Adrenal gland (tissue), 12 donors: Measurements from ENCODE around the gene DHFR. TPM values are rescaled to one million over a fixed set of nuclear protein-coding genes. Genes with fewer than 3 reads are reported as not detected.

Experiments used
- DNase-seq, 7 donors: peaks; one replicate each; pipeline ENCODE4 v3.0.0-alpha.2; 2019 to 2020
- H3K27ac ChIP-seq, 5 donors: fragments of 200-600 bp; sonication (generic) in 4 of 5; 1 replicate in 3 of 5; 2 replicates in 2 of 5; pipeline versions ENCODE4 v1.5.1 to v1.8.0; 2016 to 2020; ENCODE audit warnings: mild to moderate bottlenecking in 1 of 5
- H3K27me3 ChIP-seq: fragments of 200-600 bp; 2 replicates; pipeline ENCODE4 v1.8.0; 2021
- H3K36me3 ChIP-seq, 2 donors: fragments of 200-600 bp; replicated peaks in 1 of 2; 1 replicate in 1 of 2; 2 replicates in 1 of 2; pipeline versions ENCODE4 v1.5.1 to v1.8.0; 2018 to 2022
- H3K4me1 ChIP-seq, 2 donors: fragments of 200-600 bp; replicated peaks in 1 of 2; 1 replicate in 1 of 2; 2 replicates in 1 of 2; pipeline versions ENCODE4 v1.5.1 to v1.8.0; 2018 to 2021
- H3K4me3 ChIP-seq, 4 donors: fragments of 200-600 bp; sonication (generic) in 3 of 4; one replicate each; pipeline ENCODE4 v1.5.1; 2016 to 2018
- H3K9me3 ChIP-seq, 3 donors: fragments of 200-600 bp; sonication (generic) in 1 of 3; replicated peaks in 1 of 3; 1 replicate in 2 of 3; 2 replicates in 1 of 3; pipeline versions ENCODE4 v1.5.1 to v1.8.0; 2016 to 2021
- CTCF ChIP-seq, 6 experiments: fragments of 450-650 bp in 4 of 6; fragments of 200-600 bp in 2 of 6; sonication (generic) in 1 of 6; IDR thresholded peaks; 1 replicate in 5 of 6; 2 replicates in 1 of 6; pipeline versions ENCODE4 v1.5.1 to v1.8.0; 2016 to 2021; ENCODE audit warnings: antibody characterized with exemption in 6 of 6, mild to moderate bottlenecking in 2 of 6, moderate library complexity in 1 of 6
- POLR2A ChIP-seq, 2 donors: fragments of 450-650 bp; IDR thresholded peaks; one replicate each; pipeline ENCODE4 v1.6.1; 2017; ENCODE audit warnings: antibody characterized with exemption in 2 of 2, mild to moderate bottlenecking in 2 of 2, moderate library complexity in 1 of 2
- WGBS, 4 donors: extraction: QIAGEN DNeasy Blood & Tissue Kit in 2 of 4; methylation state at CpG; one replicate each; pipeline versions ENCODE4 v1.1.5 to v1.1.7; 2013 to 2017; 5-methylcytosine and 5-hydroxymethylcytosine counted together
- intact Hi-C, 2 donors: fragments of 100-400 bp; cut with DNase I; formaldehyde crosslinking; loops; one replicate each; pipeline versions ENCODE4 v1.14.1 to v1.15.0; 2022 to 2023
- polyA plus RNA-seq, 3 donors: library from polyadenylated mRNA; stranded (reverse); fragments of 200-250 nt in 2 of 3; fragments of 350-450 nt in 1 of 3; fragmentation: Illumina TruSeq in 1 of 3; extraction: RNeasy Lipid Tissue Mini Kit (QIAGEN cat#74804) in 1 of 3; gene quantifications; one replicate each; pipeline ENCODE4 v1.2.3, GENCODE V29; 2013 to 2014
- total RNA-seq, 9 donors: library from RNA; depleted of rRNA in 4 of 9; stranded (reverse); fragments of >200 nt in 4 of 9; fragments of 120-200 nt in 1 of 9; fragmentation: NEBNext Ultra II Directional in 1 of 9; extraction: Animal tissue kit (Norgen Biotek cat#: 25700) in 1 of 9; gene quantifications; one replicate each; pipeline versions ENCODE4 v1.1.0 to v1.2.4, GENCODE V29; 2013 to 2023
- donor health status: healthy with polysubstance abuse.
- donor health status: Bipolar disorder and iron deficiency.
- donor health status: DM: yes; HTN: yes; CAD: no.
- donor health status: DM: no; HTN: no; CAD: no.
- donor health status: DM: no; HTN: no; CAD: no.
- donor health status: DM: yes; HTN: yes; CAD: no.

The DHFR gene
- total and polyA plus RNA-seq, 12 donors, result 4.4 to 24.2 (median 8.6) TPM

GRCh38 chr5:80659106-80659505, 4.3 kb upstream of the DHFR start:
- intact Hi-C loops, result no loop called here
- Histone ChIP-seq H3K4me1 (peaks cover 6 to 13% of the 10 kb centered on the region in 2 donors), H3K27ac (no peak overlapping the region), H3K36me3 (peaks cover 0 to 44% of the 10 kb centered on the region in 2 donors), H3K27me3 (no peaks in the 10 kb centered on the region), H3K9me3 (no peaks in the 10 kb centered on the region), H3K4me3 (no peak overlapping the region)
- DNase-seq, result no peak
- WGBS, 4 donors, result 73 to 91% (median 83%) methylated on average over 5 of the region's 5 CpGs
- TF ChIP-seq CTCF (IDR thresholded peaks at IDR 0.05), result no peak
- TF ChIP-seq POLR2A (IDR thresholded peaks at IDR 0.05), result no peak

DNA sequence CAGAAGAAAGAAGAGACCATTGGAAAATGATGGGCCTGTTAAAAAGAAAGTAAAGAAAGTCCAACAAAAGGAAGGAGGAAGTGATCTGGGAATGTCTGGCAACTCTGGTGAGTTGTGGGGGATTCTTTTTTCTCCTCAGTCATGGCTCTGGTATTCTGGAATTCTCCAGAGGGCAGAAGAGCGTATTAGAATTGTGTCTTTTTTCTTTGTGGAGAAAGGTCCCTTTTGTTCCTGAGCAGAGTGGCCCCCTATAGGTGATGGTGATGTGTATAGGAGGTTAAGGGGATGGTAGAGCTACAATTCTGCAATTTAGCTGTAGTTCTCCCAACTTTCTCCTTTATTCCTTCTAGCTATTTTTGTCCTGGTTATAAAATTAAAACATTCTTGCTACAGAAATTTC, 1.6 kb upstream of the DHFR start:
- Histone ChIP-seq H3K36me3 (peaks cover 0 to 35% of the 10 kb centered on the region in 2 donors), H3K4me1 (peaks cover 6 to 20% of the 10 kb centered on the region in 2 donors), H3K9me3 (no peaks in the 10 kb centered on the region), H3K27ac (no peak overlapping the region), H3K27me3 (no peaks in the 10 kb centered on the region), H3K4me3 (no peak overlapping the region)
- TF ChIP-seq POLR2A (IDR thresholded peaks at IDR 0.05) (no peak), CTCF (IDR thresholded peaks at IDR 0.05) (no peak)
- intact Hi-C loops, result no loop called here
- no peak for DNase-seq
- 0 to 89% (median 49%) methylated on average over 1 of the region's 1 CpG for WGBS, 4 donors

DNA sequence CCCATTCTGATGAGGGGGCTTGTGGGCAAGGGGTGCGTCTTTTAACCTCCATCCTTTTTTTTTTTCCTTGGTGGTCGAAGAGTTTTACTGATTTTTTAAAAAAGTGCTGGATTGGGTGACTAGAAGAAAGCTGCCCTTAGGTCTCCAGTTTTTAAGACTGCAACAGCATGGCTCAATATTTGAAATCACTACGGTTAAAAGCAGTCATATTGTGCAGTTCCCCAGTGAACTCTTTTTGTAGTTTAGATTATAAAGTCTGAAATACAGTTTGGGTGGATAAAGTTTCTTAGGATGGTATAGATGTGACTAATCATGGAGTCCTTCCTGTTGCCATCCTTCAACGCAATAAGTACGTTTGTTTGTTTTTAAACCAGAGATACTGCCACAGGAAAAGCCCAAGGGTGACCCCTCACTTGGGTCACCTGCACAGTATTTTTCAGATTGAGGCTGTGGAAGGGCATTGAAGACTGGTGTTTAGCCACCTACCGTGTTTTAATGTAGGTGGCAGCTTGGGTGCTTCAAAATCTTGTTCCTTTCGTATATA, 520 bp upstream of the DHFR start:
- Histone ChIP-seq H3K27ac (peak overlapping the region in 4 of 5 donors; percentile 92 to 98 (median 94)), H3K36me3 (peaks cover 0 to 33% of the 10 kb centered on the region in 2 donors), H3K4me1 (peaks cover 6 to 20% of the 10 kb centered on the region in 2 donors), H3K4me3 (peak overlapping the region in 2 of 4 donors; percentile 98 to 99), H3K9me3 (no peaks in the 10 kb centered on the region), H3K27me3 (no peaks in the 10 kb centered on the region)
- WGBS, 4 donors, result 19 to 26% (median 22%) methylated on average over 7 of the region's 7 CpGs
- TF ChIP-seq CTCF (IDR thresholded peaks at IDR 0.05), result no peak
- no peak for TF ChIP-seq POLR2A (IDR thresholded peaks at IDR 0.05)
- DNase-seq, result no peak
- intact Hi-C loops, result no loop called here

GRCh38 chr5:80654054-80654390, 761 bp downstream of the DHFR start:
- DNase-seq, result peak in 1 of 7 donors; percentile 20
- WGBS, 4 donors, result 0 to 3% (median 2%) methylated on average over 8 to 24 of the region's 24 CpGs
- Histone ChIP-seq H3K4me3 (peak overlapping the region in 3 of 4 donors; percentile 50 to 99 (median 98)), H3K9me3 (no peaks in the 10 kb centered on the region), H3K4me1 (peaks cover 6 to 20% of the 10 kb centered on the region in 2 donors), H3K36me3 (peaks cover 0 to 21% of the 10 kb centered on the region in 2 donors), H3K27me3 (no peaks in the 10 kb centered on the region), H3K27ac (no peak overlapping the region)
- TF ChIP-seq CTCF (IDR thresholded peaks at IDR 0.05) (no peak), POLR2A (IDR thresholded peaks at IDR 0.05) (no peak)
- intact Hi-C loops, result no loop called here
